NCI-H82 (cell line): ENCODE data around the gene SHANK3.
"Not testable (repeated sequence)": the region's sequence is repeated elsewhere in the genome, so short reads cannot be mapped to it uniquely, and the experiment has no call there.

Experiments used
- DNase-seq: peaks from one replicate; lab custom pipeline; 2025; lab: John Stamatoyannopoulos, UW

SHANK3 gene

DNA sequence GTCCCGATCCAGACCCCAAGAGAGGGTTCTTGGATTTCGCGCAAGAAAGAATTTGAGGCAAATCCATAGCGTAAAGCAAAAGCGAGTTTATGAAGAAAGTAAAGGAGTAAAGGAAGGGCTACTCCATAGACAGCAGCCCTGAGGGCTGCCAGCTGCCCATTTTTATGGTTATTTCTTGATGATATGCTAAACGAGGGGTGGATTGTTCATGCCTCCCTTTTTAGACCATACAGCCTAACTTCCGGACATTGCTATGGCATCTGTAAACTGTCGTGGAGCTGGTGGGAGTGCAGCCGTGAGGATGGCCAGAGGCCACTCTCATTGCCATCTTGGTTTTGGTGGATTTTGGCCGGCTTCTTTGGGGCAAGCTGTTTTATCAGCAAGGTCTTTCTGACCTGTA is 19.4 kb upstream of the SHANK3 start:
- DNase-seq, result no peak

GRCh38 chr22:50654664-50655063 is 18.0 kb upstream of the SHANK3 start:
- not testable (repeated sequence) for DNase-seq

DNA sequence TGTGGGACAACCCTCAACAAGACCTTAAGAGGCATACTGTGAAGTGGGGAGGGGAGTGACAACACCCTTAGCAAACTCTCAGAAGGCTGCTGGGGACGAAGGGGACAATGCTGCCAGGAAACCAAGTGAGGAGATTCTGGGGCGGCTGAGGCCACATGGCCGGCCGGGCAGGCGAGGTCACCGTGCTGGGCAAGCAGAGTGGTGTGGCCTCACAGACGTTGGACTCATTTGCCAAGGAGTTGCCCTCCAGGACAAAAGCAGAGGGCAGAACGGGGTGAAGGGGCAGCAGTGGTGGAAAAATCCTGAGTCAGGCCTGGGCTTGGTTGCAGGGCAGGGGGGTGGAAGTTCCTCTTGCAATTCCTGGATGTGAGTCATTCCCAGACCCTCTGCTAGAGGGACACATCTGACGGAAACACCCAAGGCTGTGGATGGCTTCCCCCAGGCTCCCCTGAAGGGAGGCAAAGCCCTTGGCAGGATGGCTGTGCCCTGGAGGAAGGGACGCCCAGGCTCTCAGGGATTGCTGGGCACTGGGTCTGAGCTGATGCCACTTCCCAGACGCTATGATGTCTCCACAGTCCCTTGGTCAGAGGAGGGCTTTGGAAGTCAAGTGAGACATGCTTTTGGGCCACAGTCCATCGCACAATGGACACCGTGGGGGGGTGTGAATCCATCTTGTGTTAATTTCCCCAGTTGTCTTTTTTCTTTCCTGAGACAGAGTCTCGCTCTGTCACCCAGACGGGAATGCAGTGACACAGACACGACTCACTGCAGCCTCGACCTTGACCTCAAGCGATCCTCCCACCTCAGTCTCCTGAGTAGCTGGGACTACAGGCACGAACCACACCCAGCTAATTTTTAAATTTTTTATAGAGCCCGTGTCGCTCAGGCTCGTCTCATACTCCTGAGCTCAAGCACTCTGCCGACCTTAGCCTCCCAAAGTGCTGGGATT is 16.2 kb upstream of the SHANK3 start:
- no peak for DNase-seq

DNA sequence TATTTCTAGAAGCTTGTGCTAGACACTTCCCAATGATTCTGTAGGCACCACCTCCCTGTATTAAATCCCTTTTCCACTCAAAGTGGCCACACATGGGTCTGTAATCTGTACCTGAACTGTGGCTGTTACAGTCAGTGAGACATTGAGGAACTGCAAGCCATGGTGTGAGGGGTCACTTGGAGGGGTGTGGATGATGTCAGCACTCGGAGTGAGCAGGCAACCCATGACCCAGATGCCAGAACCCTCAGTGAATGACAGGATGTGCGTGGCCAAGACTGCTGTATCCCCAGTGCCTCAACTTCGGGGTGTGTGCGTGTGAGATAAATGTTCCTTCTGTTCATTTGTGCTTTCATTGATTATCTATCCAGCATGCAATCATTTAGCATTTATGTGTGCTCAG is 14.7 kb upstream of the SHANK3 start:
- DNase-seq, result no peak

DNA sequence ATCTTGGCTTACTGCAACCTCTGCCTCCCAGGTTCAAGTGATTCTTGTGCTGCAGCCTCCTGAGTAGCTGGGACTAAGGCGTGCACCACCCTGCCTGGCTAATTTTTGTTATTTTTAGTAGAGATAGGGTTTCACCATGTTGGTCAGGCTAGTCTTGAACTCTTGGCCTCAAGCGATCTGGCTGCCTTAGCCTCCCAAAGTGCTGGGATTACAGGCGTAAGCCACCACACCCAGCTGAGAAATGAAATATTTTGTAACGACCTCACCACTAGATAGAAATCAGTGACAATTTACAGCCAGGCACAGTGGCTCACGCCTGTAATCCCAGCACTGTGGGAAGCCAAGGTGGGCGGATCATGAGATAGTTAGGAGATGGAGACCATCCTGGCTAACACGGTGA is 12.9 kb upstream of the SHANK3 start:
- not testable (repeated sequence) for DNase-seq

- DNase-seq, result no peak
Observed at GRCh38 chr22:50660306-50660705, 12.3 kb upstream of the SHANK3 start.

- no peak for DNase-seq
Observed at GRCh38 chr22:50665212-50665611, 7.4 kb upstream of the SHANK3 start.

DNA sequence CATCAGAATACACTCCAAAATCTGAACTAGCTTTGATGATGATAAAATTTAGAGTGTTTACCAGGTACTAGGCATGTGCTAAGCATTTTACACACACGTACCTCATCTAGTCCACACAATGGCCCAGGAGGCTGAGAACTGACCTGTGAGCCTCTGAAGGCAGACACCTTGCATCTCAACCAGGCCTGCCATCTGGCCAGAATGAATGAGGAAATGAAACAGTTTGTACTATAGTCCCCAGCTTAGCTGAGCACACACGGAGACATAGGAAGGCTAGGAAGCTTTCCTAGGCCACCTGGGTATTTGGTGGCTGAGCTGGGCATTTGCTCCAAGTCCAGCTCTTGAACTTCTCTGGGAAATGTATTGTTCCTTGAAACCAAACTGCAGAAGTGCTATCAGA is 6.9 kb upstream of the SHANK3 start:
- DNase-seq, result no peak

DNA sequence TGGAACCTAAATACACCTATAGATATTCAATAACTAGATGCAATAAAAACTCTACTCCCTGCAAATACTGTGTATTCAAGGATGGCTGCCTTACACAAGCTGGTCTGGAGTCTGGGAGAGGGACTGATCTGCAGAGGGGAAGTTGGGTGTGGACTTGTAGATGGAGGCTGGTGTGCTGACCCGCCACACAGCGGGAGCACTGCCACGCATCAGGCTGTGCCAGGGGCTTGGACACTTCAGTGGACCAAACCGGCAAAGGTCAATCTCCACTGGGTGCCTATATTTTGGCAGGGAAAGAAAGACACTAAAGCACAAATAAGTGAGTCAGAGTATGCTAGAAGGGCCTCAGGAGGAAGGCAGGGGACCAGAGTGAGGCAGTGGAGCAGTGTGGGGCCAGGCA is 2.1 kb upstream of the SHANK3 start:
- no peak for DNase-seq

GRCh38 chr22:50670914-50671538 is 1.6 kb upstream of the SHANK3 start:
- DNase-seq, result no peak

DNA sequence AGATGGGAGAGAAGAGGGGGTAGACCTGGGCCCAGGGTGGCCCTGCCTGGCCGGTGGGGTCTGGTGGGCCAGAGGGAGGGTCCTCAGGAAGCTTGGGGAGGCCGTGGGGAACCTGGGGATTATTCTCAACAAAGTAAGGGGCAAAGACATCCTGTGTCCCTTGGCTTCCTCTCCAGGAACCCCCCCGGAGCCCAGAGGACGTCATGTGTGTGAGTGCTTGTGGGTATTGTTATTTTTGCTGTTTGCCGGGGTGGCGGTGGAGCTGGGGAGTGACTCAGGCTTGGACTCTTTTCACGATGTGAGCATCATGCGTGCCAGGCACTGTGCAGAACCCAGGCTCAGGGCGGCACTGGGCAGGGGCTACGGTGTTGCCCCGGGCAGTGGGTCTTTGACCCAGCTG is 982 bp upstream of the SHANK3 start:
- DNase-seq, result no peak

- no peak for DNase-seq
Observed at GRCh38 chr22:50672041-50672440, 582 bp upstream of the SHANK3 start.

DNA sequence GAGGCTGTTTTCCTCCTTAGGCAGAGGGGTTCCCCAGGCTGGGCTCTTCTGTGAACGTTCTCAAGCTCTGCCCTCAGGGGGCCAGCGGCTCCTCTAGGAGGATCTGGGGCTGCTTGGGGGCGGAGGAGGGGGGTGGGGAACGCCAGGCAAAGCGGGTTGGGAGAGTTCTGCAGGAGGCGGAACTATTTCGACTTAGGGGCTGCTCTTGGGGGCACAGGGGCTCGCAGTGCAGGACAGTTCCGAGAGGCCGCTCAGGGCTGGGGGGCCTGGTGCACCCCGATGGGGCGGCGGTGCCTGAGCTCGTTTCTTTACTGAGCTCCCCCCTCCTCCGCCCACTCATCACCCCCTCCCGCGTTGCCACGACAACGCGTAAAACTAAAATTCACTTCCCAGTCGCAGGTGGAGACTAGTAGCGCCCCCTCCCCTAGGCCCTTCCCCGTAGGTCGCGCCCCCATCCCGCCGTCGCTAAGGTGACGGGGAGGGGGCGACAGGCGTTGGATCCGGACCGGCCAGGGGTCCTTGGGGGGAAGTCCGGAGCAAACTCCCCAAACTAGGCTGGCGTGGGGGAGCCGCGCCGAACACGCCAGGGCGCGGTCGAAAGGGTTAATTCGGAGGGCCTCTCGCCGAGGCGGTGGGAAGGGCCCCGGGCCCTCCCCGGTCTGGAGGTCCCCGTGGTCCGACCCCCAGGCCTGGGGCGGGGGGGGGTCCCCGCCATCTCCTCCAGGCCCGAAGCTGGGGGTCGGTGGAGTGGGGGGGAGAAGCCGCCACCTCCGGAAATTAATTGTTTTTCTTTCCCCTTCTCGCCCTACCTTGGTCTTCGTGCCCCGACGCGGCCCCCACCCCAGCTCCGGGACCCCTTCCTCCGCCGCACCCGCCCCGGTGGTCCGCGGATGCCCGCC is 857 bp downstream of the SHANK3 start:
- DNase-seq, result no peak

DNA sequence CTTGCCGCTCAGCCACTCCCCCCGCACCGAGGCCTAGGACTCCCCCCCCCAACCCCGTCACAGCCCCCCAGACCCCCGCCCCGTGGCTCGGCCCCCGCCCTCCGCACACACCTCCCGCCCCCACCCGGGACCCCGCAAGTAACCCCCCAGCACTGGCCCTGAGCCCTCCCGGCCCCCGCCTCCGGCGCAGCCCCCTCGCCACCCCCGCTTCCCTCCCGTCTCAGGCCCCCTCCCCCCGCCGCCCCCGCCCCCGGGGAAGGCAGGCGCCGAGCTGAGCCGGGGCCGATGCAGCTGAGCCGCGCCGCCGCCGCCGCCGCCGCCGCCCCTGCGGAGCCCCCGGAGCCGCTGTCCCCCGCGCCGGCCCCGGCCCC is 1.5 kb downstream of the SHANK3 start:
- no peak for DNase-seq

GRCh38 chr22:50674606-50675552 is 2.3 kb downstream of the SHANK3 start:
- no peak for DNase-seq

DNA sequence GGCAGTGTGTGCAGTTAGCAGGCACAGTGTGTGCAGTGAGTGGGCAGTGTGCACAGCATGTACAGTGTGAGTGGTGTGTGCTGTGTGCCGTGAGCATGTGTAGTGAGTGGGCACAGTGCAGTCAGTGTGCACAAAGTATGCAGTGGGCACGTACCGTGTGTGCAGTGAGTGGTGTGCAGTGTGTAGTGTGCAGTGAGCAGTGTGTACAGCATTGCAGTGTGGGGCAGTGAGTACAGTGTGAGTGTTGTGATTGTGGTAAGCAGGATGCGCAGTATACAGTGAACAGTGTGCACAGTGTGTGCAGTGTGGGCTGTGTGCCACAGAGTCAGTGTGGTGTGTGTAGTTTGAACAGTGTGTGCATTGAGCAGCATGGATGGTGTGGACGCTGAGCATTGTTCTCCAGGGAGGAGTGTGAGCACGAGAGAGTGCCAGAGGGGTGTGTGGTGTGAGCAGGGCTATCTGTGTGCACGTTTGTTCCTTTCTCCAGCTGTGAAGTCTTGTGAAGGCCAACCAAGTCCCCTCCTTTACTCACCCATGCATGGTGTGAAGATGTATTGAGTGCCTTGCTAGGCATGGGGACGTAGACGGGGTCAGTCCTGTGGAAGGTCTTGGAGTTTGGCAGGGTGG is 3.0 kb downstream of the SHANK3 start:
- no peak for DNase-seq

- no peak for DNase-seq
Observed at GRCh38 chr22:50676180-50676636, 3.6 kb downstream of the SHANK3 start.

DNA sequence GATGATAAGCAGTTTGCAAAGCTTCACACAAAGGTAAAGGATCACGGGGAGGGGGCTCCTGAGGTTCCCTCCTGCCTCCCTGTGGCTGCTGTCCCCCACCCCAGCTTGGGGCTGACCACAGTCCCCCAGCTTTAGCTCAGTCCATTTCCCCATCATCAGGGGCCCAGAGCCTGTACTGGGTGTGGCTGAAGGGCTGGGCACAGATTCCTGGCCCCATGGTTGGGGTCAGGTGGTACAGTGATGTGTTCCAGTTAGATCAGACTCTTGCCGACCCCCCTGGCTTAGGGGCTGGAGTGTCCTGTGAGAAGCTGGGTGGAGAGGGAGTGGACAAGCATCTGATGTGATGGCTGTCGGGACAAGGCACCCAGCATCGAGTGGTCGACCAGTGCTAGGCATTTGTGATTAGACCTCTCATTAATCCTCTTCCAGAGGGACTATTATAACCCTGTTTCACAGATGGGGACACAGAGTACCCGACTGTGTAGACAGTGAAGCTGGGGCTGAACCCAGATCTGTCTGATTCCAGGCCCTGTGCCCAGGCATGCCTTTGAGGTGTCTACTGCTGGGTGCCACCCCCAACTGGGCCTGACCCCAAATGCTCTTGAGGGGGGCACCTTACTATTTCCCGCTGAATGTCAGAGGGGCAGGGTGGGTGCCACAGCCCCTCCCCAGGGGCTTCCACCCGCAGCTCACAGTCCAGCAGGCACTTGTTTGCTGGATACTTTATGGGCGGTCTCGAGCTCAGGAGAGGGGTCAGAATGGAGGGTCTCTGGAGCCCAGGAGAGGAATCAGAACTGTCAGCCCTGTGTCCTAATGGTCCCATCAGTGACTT is 4.3 kb downstream of the SHANK3 start:
- DNase-seq, result no peak

DNA sequence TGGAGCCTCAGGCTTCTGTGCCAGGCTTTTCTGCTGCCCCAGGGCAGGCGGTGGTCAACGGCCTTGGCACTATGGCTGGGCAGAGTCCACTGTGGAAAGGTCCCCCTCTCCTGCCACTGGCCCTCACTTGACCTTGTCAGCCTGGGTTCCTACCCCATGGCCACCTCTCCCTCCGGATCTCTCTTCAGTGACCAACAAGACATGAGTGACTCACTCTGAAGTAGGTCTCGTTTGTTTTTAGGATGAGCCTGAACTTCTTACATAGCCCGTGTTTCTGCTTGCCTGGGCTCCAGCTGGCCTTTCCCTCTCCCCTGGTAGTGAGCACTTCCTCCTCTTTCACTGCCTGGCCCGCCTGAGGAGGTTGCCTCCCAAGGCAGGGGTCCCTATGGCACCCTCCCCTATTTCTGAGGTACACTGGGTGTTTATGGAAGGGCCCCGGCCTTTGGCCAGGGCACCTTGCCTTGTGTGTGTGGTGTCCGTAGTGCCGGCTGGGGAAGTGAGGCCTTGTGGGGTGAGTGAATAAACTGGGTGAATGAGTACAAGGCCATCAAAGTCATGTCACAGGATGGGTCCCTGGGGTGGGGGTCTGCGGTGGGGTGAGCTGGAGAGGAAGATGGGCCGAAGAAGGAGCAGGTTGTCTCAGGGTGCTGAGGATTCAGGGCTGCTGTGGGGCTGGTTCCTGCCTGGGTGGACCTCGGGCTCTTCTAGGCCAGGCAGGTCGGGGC is 5.0 kb downstream of the SHANK3 start:
- DNase-seq, result no peak
